Endometrial microvascular endothelial cells (primary cell): ENCODE measurements around the gene RUNX1. TPM values are rescaled to one million over a fixed set of nuclear protein-coding genes. Genes with fewer than 3 reads are reported as not detected.
"Not testable (repeated sequence)": the region's sequence is repeated elsewhere in the genome, so short reads cannot be mapped to it uniquely, and the experiment has no call there.

Experiments used
- in situ Hi-C: cut with HindIII; loops from 2 replicates; pipeline ENCODE4 v1.10.0; 2017; ENCODE audit warnings: low sequenced_read_pairs, low pct_unique_long_range_greater_than_20kb; ENCODE audit errors: inconsistent ontology term
- total RNA-seq: library from RNA; depleted of rRNA; stranded (reverse); fragments of >200 nt; gene quantifications from one replicate; pipeline ENCODE4 v1.2.3, GENCODE V29; 2015; ENCODE audit errors: inconsistent ontology term

RUNX1 gene
- total RNA-seq, 1 donor from 2014 or later = 14.5 TPM

DNA sequence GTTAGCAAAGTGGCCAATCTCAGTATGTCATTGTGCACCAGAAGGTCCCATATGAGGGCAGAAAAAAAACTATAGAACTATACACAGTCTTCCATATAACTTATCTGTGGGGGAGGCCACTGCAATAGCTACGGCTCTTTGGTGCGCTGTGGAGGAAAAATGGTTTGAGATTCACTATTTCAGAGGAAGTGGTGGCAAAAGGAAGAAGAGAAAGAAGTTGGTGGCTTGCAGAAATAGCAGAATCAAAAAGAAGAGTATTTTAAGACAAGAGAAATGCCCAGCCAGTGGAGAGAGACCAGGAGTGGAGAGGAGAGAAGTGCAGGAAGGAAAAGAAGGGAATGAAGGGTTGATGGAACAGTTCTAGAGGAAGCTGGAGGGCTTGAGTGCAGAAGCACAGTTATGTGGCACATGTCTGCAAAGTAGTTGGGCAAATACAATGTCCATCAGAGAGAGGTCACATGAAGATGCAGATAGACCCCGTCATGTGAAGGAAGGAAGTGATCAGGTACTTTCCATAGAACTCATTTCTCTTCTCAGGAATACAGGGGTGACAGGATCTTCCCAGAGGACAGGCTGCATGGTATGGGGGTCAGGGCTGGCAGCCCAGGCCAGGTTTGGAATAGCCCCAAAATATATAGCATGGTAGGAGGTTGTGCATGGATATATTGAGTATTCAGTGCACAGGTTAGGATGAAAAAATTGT lies 64.6 kb downstream of the RUNX1 start:
- in situ Hi-C loops = no loop called here

DNA sequence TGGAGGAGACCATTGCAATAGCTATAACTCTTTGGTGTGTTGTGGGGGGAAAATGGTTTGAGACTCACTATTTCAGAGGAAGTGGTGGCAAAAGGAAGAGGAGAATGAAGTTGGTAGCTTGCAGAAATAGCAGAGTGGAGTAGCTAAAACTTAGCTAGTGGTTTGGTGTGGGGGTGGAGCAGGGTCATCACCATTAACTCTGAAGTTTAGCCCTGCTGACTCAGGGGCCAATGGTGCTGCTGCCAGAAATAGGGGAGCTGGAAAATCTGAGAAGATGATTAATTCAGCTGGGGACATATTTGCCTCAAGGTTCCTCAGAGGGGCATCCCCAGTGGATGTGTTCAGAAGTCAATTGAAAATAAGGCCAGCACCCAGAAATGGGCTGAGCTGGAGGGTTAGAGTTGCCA lies 65.4 kb downstream of the RUNX1 start:
- in situ Hi-C loops = no loop called here

DNA sequence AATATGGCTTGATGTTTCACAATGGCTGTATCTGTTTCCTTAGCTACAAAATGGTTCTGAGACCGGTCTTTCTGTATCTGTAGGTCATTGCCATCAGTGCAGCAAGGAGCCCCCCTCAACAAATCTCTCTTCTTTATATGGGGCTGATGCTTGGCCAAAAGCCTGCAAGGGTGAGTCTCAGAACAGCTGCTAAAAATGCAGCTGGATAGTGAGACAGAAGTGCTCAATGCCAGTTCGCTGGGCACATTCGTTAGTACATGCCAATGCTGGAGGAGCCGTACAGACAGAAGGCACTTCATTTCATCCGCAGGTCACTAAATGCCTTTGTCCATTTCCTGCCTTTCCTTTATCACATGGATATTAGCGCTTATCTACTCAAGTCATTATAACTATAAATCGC lies 67.3 kb downstream of the RUNX1 start:
- in situ Hi-C loops = no loop called here

DNA sequence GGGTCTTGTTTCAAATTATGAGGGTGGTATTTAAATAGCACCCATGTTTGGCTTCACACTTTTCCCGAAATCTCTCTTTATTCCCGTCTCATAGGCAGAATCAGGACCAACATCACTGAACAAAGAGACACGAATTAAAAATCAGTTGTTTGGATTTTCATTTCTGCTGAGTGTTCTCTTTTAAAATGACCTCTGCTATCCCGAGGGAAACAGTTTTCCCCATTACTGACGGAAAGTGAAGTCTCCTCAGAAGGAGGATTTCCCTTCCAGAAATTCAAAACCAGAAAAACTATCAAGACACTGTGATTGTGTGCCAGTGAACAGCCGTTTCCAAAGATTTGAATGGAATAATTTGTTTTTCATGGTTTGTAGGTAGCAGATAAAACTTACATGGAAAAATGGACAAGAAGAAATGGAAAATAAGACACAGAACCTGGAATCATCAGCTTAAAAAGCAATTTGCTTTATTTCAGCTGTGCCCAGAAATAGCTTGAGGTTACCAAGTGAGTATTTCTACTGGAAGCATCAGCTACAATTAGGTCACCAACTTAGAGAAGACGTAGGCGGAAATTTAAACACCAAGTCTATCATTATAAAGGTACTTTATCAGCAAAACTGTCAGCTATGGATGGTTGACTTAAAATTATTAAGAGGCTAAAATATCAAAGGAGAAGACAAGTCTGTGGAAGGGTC lies 68.5 kb downstream of the RUNX1 start:
- in situ Hi-C loops = no loop called here

DNA sequence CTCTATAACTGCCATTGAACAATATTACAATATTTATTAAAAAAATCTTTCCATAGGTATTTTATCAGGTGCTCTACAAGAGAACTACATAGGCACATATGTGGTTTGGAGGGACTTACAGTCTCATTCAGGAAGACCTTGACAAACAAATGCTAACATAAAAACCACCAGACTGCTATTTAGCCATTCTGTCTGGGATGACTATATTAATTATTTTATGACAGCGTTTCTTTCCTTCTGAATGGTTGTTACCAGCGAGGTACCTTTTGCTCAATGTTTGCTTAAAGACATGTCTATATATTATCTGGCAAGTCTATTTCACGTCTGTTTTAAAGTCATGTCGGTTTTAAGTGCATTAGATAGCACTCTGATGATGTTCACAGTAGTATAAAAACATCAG lies 69.7 kb downstream of the RUNX1 start:
- in situ Hi-C loops = no loop called here

DNA sequence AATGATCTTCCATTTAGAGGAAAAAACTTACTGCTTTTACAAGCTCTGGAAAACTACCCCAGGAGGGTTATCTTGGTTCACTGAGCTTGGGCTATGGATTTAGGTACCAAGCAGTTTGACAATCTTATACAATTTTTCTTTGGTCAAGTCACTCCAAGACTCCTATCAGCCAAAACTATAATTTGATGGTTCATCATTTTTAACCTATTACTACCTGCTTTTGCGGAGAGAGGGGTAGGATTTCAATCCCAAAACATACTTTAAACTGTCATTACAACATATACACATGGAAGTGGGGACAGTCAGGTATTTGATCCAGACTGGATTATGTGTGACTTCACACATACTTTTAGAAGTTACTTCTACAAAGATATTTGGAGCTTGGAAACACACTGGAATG lies 71.8 kb downstream of the RUNX1 start:
- in situ Hi-C loops = no loop called here

DNA sequence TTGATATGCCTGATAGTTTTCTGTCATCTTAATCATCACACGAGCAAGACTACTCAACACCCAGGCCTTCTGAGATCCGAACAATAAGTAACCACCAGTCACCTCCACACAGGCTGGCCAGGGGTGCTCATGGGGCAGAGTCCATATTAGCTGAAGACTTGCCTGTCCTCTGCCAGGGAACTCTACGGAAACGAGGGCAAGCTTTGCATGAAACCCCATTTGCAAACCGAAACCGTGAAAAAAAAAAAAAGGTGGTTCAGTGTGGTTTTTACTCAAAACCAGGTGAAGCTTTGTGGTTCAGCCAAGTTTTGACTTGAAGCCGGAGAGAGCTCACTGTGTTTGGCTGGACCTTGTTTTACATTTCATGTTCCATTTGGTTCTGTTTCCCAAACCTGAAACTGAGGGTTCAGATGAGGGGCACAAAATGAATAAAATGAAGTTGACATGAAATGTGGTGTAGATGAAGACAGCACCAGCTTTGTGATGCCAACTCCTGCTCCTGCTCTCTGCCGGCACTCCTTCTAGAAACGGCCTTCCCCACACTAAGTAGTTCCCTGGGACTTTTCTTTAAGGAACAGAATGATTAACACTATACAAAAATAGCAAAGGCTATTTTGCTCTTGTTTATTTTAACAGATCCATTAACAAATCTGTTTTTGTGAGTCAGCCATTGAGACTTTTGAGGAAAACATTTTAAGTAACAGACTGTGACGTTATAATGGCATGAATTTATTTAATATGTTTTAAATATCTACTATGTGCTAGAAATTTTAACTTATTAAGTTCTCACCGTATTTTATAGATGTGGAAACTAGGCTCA lies 74.7 kb downstream of the RUNX1 start:
- in situ Hi-C loops = no loop called here

DNA sequence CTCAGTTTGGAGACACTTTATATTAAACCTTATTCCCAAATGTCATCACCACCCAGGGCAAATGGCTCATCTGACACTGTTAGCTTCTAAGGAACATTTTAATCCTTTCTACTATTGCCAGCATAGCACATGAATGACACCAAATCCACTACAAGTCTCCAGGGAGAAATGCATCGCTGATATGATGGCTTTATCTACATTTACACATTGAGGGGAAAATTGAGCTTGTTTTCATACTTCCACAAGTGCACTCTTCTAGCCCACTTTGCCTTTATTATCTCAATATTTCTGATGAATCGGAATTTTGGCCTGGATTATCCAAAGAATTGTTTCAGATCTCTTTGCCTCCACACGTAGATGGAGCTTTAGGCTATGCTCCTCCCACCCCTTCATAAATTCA lies 75.4 kb downstream of the RUNX1 start:
- in situ Hi-C loops = no loop called here

DNA sequence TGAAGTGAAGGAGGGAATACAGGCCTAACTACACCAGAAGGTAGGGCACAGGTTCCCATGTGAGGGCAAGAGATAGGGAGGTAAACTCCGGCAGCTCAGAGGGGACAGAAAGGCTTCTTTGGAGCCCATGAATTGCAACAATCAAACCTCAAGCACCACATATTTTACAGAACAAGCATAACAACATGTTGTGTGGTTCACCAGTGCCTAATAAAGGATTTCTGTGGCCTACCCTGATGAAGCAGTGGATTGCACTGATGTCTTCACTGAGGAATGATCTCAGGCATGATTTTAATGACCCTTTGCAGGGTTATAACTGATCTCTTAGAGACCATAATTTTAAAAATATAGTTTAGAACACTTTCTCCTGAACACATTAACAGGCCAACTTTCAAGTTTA lies 77.4 kb downstream of the RUNX1 start:
- in situ Hi-C loops = no loop called here

DNA sequence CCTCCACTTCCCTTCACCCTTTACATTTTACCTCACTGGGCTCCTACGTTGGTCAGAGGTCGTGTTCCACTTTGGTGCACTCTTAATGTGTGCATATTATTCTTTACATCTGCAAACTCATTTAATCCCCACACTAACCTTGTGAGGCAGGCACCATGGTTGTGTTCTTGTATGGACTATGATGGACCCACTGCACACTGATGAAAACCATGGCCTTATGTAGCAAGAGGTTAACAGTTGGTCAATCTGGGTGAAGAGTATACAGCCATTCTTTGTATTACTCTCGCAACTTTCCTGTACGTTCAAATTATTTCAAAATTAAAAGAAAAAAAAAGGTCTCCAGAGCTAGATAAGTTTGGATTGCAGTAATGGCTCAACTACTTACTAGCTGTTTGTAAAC lies 78.5 kb downstream of the RUNX1 start:
- in situ Hi-C loops = no loop called here

DNA sequence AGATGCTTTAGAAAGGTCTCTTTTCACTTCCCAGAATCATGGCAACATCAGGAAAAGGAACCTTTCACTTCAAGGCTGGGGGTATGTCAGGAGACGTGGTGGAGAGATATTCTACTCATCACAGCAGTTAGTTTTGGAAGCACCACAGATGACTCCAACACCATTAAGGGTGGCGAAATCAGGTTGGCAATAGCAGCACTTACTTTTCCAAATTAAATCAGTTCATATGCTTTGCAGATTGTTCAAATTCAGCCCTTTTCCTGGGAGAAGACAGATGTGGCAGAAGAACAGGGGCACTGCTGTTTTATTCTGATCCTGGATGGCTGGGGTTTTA lies 79.0 kb downstream of the RUNX1 start:
- in situ Hi-C loops = no loop called here

DNA sequence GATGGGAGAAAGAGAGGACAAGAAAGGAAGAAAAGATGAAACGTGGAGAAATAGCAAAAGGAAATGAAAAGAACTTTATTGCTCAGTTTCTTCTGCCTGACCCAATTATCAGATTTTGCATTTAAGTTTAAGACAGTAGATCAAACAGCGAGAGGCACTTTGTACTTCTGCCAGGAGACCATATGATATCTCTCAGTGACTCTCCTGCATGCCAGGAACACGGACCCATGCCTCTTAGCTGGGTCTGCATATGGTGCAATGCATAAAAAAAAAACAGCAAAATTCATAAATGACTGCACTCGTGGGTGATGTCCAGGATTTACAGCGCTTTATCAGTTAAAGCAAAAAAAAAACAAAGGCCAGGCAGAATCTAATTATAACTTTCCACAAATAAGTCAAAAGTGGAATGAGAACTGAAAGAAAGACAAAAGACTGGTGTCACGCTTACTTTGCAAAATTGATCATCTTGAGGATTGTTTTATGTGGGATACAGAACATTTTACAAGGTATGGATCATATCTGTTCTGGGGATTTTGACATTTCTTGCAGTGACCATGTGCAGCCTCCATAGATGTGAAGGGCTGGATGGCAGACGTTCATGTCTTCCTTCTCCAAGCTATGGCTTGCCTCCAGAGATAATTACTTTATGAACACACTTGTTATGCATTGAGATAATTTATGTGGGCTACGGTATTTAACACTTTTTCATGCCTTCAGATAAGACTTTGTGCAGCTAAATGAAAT lies 79.5 kb downstream of the RUNX1 start:
- in situ Hi-C loops = no loop called here

DNA sequence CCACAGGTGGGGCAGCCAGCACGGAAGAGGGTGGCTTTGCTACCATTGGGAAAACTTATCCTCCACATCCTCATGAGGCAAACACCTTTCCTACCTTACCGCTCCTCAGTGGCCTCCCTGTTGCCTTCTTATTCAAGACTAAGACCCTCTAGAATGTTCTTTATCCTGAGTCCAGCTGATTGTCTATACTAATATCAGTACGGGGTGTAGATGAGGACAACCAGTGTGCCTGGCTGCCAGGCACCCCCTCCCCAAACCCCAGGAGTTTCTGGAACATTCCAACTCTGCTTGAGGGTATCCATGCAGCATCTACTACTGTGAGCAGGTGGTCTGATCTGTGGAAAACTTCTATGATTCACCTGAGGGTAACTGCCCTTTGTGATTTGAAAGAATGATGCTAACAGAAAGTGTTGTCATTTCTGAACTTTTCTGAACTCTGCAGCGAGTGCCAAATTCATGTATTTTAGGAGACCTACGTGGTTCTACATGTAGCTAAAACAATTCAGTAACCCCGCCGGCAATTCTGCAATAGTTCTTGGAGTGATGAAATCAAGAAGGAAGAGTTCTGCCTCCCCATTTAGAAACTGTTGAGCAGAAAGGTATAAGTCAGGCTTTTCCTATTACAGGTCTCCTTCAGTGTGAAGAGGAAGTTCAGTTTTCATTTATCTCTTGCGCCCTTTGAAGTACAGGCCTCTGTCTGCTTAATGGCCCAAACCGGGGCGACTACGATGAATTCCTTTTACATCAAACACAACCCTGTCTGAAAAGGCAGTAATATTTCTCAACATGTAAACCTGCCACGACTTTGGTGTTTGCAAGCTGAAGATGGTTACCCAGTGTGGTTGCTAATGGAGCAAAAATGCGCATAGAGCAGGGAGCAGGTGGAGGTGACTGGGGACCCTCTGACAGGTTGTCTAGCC lies 80.4 kb downstream of the RUNX1 start:
- in situ Hi-C loops = no loop called here

DNA sequence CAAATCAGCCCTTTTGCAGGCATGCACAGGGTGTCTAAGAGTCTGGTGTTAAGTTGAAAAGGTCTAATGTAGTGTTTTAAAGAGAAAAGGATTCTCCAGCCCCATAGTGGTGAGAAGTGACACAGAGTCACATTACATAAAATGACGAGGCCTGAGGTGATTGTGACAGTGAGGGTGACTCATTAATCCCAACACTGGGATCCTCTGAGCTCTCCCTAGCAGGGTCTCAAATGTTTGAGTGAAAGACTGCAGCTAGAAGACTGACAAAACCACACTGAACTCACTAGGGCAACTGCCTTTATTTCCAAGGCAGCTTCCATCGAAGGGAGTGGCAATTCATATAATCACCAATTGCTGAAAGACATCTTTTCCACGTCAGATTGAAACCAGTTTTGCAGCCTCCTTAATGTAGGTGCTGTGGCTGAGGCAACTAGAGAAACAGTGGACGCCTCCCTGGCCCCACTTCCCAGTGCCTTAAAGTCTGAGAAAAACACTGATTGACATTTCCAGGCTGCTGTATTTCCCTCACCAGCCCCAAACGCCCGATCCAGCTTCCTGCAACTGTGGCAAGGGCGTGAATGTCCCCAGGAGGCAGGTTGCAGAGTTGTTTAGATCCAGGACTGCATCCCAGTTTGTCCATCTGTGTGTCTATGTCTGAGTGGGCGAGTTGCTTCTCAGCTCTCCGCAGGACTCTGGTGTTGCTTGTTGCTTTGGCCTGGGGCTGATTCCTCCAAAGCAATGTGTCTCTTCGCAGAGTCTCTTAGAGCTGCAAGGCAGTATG lies 81.4 kb downstream of the RUNX1 start:
- in situ Hi-C loops = no loop called here

DNA sequence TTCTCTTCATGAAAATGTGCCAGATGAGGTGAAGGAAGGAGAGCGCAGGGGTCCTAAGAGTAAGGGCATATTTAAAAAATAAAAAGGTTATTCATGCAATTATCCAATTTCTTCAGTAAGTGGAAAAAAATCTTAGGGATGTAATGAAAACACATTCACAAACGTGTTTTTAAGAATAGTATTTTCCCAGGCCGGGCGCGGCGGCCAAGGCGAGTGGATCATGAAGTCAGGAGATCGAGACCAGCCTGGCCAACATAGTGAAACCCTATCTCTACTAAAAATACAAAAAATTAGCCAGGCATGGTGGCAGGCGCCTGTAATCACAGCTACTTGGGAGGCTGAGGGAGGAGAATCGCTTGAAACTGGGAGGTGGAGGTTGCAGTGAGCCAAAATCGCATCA lies 82.2 kb downstream of the RUNX1 start:
- in situ Hi-C loops = not testable (repeated sequence)

DNA sequence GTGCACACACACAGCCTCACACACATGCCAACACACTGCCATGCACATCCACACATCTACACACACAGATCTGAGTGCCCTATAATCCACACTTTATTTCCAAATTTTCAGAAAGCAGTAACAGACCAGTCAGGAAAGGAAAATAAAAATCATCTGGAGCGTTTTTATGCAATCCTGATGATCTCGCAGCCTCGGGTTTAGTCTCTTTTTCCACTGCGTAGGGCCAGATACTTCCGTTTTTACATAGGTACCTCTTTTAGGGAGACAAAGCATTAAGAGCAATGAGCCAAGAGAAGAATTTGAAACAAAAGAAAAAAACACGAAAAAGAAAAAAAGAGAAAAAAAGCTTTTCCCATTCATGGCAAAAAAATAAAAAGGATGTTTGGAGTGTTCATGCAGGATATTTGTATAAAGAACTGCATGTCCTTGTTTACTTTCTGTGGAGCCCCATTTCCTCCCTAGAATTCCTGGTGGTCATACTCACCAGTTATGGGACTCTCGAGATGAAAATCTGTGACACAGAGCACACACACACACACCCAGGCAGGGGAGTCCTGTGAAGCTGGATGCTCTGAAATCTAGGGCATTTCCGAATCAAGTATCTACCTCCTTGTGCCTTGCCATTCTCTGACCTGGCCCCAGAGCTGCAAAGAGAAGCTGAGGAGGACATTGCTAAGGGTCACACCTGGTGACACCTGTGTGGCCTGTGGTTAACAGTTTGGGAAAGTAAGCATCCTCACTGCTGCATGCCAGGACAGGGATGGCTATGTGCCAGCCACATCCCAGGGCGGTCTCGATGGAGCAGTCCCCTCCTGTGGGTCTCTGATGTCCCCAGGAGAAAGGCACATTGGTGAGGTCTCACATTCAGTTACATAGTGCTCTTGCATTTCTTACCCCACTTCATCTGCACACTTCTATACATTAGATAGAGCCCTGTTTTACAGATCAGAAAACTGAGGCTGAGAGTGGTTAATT lies 83.6 kb downstream of the RUNX1 start:
- in situ Hi-C loops = no loop called here
